Kidney epithelial cell (primary cell): ENCODE measurements around the gene CCHCR1. TPM values are rescaled to one million over a fixed set of nuclear protein-coding genes. Genes with fewer than 3 reads are reported as not detected.
"Not testable (repeated sequence)": the region's sequence is repeated elsewhere in the genome, so short reads cannot be mapped to it uniquely, and the experiment has no call there.

Experiments
- DNase-seq: peaks from one replicate; pipeline ENCODE4 v3.0.0-alpha.2; 2010; ENCODE audit warnings: low read depth
- H3K27me3 ChIP-seq: 2 replicates; pipeline ENCODE4 v1.6.0; 2011; ENCODE audit warnings: low read length; ENCODE audit not compliant: control insufficient read depth, insufficient read depth
- H3K36me3 ChIP-seq: 2 replicates; pipeline ENCODE4 v1.5.1; 2011; ENCODE audit warnings: low read length; ENCODE audit not compliant: control insufficient read depth, insufficient read depth
- H3K4me3 ChIP-seq: 2 replicates; pipeline ENCODE4 v1.5.1; 2011; ENCODE audit warnings: low read depth, mild to moderate bottlenecking, control low read depth, low read length
- total RNA-seq: library from RNA; depleted of rRNA; stranded (reverse); fragments of >200 nt; gene quantifications from 2 replicates; pipeline ENCODE4 v1.2.3, GENCODE V29; 2015
- TF ChIP-seq, protein P1 (sequence below): IDR thresholded peaks from 2 replicates; pipeline ENCODE4 v1.5.1; 2011; ENCODE audit warnings: mild to moderate bottlenecking, moderate library complexity, low read length, control low read depth, inconsistent platforms; ENCODE audit not compliant: insufficient read depth, poor library complexity, severe bottlenecking

CCHCR1 gene
- total RNA-seq, 1 donor from 2014 or later: 20.2 TPM

DNA sequence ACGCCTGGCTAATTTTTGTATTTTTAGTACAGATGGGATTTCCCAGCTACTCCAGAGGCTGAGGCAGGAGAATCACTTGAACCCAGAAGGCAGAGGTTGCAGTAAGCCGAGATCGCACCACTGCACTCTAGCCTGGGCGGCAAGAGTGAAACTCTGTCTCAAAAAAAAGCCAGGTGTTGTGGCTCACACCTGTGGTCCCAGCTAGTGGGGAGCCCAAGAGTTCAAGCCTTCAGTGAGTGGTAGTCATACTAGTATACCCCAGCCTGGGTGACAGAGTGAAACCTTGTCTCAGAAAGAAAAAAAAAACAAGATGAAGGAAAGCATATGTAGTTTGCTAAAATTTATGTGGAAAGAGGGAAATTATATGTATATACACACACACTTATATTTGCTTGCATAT, 32.9 kb upstream of the CCHCR1 start:
- Histone ChIP-seq H3K4me3 (no peak overlapping the region), H3K36me3 (no peaks in the 10 kb centered on the region), H3K27me3 (no peaks in the 10 kb centered on the region)
- DNase-seq: no peak
- TF ChIP-seq, protein P1, sequence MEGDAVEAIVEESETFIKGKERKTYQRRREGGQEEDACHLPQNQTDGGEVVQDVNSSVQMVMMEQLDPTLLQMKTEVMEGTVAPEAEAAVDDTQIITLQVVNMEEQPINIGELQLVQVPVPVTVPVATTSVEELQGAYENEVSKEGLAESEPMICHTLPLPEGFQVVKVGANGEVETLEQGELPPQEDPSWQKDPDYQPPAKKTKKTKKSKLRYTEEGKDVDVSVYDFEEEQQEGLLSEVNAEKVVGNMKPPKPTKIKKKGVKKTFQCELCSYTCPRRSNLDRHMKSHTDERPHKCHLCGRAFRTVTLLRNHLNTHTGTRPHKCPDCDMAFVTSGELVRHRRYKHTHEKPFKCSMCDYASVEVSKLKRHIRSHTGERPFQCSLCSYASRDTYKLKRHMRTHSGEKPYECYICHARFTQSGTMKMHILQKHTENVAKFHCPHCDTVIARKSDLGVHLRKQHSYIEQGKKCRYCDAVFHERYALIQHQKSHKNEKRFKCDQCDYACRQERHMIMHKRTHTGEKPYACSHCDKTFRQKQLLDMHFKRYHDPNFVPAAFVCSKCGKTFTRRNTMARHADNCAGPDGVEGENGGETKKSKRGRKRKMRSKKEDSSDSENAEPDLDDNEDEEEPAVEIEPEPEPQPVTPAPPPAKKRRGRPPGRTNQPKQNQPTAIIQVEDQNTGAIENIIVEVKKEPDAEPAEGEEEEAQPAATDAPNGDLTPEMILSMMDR: no peak

DNA sequence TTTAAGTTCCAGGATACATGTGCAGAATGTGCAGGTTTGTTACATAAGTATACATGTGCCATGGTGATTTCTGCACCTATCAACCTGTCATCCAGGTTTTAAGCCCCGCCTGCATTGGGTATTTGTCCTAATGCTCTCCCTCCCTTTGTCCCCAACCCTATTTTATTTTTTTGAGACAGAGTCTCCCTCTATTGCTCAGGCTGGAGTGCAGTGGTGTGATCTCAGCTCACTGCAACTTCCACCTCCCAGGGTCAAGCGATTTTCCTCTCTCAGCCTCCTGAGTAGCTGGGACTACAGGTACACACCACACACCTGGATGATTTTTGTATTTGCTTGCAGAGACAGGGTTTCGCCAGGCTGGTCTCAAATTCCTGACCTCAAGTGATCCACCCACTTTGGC, 31.6 kb upstream of the CCHCR1 start:
- not testable (repeated sequence) for H3K27me3 ChIP-seq, H3K4me3 ChIP-seq, H3K36me3 ChIP-seq, DNase-seq

DNA sequence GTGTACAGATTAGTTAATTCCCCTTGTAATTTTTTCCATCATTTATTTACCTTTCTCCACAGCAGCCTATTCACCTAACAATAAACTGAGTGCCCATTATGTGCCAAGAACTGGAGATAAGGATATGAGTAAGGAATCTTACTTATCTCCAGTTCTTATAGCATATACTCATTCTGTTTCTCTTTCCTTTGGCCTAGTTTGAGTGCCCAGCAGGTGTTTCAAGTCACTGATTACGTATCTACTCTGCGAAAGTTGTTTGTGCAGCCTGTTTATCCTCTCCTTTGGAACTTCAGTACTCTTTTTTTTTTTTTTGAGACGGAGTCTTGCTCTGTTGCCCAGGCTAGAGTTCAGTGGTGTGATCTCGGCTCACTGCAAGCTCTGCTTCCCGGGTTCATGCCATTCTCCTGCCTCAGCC, 30.2 kb upstream of the CCHCR1 start:
- Histone ChIP-seq H3K36me3 (no peaks in the 10 kb centered on the region), H3K4me3 (no peak overlapping the region), H3K27me3 (no peaks in the 10 kb centered on the region)
- no peak for DNase-seq
- TF ChIP-seq, protein P1: no peak

DNA sequence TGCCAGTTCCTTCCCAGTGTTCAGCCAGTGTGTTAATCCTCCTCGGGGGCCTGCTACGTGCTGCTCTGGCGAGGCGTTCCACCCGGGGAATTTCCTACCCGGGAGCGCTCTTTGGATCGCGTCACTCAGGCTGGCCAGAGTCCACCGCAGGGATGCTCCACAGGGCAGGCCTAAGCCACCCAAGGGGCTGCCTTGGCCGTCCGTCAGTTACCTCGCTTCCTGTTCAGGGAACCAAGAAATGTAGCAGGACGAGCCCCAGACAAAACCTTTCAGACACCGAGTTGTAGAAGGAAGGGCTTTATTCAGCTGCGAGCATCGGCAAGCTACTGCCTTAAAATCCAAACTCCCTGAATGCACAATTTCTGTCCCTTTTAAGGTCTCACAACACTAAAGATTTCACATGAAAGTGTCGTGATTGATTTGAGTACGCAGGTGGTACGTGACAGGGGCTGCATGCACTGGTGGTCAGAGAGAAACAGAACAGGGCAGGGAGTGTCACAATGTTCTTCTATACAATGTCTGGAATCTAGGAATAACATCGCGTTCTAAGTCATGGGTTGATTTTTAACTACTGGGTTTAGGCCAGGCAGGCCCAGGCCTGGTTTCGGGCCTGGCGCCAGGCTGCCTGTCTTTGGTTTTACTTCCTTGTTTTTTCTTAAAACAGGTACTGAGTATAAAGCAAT, 28.6 kb upstream of the CCHCR1 start:
- Histone ChIP-seq H3K27me3 (no peaks in the 10 kb centered on the region), H3K36me3 (no peaks in the 10 kb centered on the region), H3K4me3 (peak overlapping the region; percentile 50)
- no peak for DNase-seq
- TF ChIP-seq, protein P1: no peak

DNA sequence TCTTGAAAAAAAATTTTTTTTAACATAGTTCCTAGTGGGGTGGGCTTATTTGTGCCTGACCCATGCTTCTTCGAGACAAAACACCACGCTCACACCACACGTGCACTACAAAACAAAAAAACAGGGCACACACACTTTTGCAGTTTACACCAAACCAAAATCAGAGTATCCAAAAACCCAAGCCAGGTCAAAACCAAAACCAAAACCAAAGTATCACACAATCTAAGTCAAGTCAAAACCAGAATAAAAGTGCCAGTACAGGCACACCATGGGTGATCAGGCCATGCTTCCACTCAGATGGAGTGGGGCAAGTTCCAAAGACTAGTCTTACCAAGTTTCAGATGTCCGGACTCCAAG, 28.1 kb upstream of the CCHCR1 start:
- peak overlapping the region; percentile 50 for H3K4me3 ChIP-seq
- not testable (repeated sequence) for H3K27me3 ChIP-seq, DNase-seq, H3K36me3 ChIP-seq

DNA sequence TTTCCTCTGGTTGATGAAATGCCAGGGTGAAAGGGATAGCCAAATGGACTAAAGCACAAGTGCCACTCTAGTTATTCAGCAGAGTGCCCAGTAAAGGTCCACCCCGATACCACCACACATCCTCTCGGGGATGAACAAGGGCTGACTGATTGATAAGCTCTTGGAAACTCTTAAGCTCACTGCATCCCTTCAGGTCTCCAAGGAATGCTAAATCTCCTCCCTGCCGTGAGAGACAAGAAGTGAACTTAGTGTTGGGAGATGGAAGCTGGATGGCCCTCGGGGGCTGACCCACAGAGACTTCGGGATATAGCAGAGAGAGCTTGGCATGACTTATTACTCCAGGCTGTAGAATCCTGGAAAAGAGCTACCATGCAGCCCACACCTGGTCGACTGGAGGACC, 26.3 kb upstream of the CCHCR1 start:
- not testable (repeated sequence) for H3K36me3 ChIP-seq, H3K27me3 ChIP-seq, DNase-seq
- H3K4me3 ChIP-seq: peak overlapping the region; percentile 15

DNA sequence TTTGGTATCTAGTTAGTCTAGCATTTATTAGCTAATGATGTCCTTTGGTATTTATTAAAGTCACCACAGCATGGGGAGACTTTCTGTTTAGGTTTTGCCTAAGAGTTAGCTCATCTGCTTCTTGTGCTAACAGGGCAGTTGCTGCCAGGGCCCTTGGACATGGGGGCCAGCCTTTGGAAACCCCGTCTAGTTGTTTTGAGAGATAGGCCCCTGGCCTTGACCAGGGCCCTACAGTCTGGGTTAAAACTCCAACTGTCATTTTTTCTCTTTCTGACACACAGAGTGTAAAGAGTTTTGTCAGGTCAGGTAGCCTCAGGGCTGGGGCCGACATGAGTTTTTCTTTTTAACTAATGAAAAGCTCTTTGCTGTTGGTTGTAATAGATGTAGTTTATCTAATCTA, 25.7 kb upstream of the CCHCR1 start:
- DNase-seq, H3K4me3 ChIP-seq, H3K27me3 ChIP-seq, H3K36me3 ChIP-seq: not testable (repeated sequence)

DNA sequence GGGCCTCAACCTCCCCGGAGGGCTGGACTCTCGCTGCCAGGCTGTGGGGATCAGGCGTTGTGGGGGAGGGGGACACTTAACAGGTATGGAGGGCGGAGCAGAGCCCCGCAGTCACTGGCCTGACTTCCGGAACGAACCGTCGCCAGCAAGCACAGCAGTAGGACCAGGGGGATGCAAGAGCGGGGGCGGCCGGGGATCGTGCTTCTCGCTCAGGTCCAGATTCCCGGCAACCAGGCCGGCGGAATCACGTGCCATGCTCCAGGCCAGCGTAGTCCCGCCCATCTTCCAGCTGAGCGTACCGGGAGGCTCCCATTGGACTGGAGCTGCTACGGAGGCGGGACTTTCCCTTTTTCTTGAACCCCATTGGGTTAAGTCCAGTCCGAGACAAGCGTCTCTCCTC, 22.9 kb upstream of the CCHCR1 start:
- DNase-seq: no peak
- TF ChIP-seq, protein P1: no peak
- Histone ChIP-seq H3K4me3 (no peak overlapping the region), H3K27me3 (no peaks in the 10 kb centered on the region), H3K36me3 (peaks cover 2% of the 10 kb centered on the region)
